OCI-LY7 (cell line): ENCODE measurements around the gene PGGHG. TPM values are rescaled to one million over a fixed set of nuclear protein-coding genes. Genes with fewer than 3 reads are reported as not detected.

Source experiments
- BruUV-seq: library from RNA; stranded (reverse); fragments of 400-500 nt; replicated peaks from 2 replicates; lab custom pipeline; 2021; lab: Mats Ljungman, UMichigan
- CTCF ChIA-PET: fragments of 300-600 bp; sonication (Branson Sonifier 250); formaldehyde crosslinking; loops from one replicate; lab custom pipeline; 2022; ENCODE audit warnings: antibody characterized with exemption; ENCODE audit not compliant: unreplicated experiment; lab: Charles Lee
- POLR2A ChIA-PET: fragments of 300-600 bp; sonication (Branson Sonifier 250); formaldehyde crosslinking; loops from one replicate; lab custom pipeline; 2022; ENCODE audit warnings: antibody characterized with exemption; lab: Charles Lee
- DNase-seq: peaks from one replicate; pipeline ENCODE4 v3.0.0-alpha.2; 2015; ENCODE audit warnings: low spot score
- H2AFZ ChIP-seq: fragments of 200-600 bp; sonication (generic), shearing (Covaris generic); 2 replicates; pipeline ENCODE4 v1.6.1; 2014; ENCODE audit warnings: mild to moderate bottlenecking, antibody characterized with exemption, low read length, moderate library complexity
- H3K27ac ChIP-seq: fragments of 200-600 bp; sonication (generic); 2 replicates; pipeline ENCODE4 v1.5.1; 2014; ENCODE audit warnings: mixed run types, low read depth, mild to moderate bottlenecking, moderate library complexity, low read length, inconsistent platforms; ENCODE audit not compliant: poor library complexity, severe bottlenecking
- H3K36me3 ChIP-seq: fragments of 200-600 bp; sonication (generic); 2 replicates; pipeline ENCODE4 v1.6.1; 2014; ENCODE audit warnings: mild to moderate bottlenecking, antibody characterized with exemption, low read length, moderate library complexity, mixed read lengths; ENCODE audit not compliant: insufficient read depth
- H3K4me1 ChIP-seq: fragments of 200-600 bp; sonication (generic); 2 replicates; pipeline ENCODE4 v1.5.1; 2014; ENCODE audit warnings: mild to moderate bottlenecking, low read length; ENCODE audit not compliant: insufficient read depth, poor library complexity, severe bottlenecking
- H3K4me2 ChIP-seq: fragments of 200-600 bp; sonication (generic); 2 replicates; pipeline ENCODE4 v1.6.1; 2014; ENCODE audit warnings: mild to moderate bottlenecking, low read length
- H3K4me3 ChIP-seq: fragments of 200-600 bp; sonication (generic); 2 replicates; pipeline ENCODE4 v1.5.1; 2014; ENCODE audit warnings: mild to moderate bottlenecking, low read depth, low read length; ENCODE audit not compliant: poor library complexity, severe bottlenecking
- H3K79me2 ChIP-seq: fragments of 200-600 bp; sonication (generic); 2 replicates; pipeline ENCODE4 v1.6.1; 2016; ENCODE audit warnings: low read depth, mild to moderate bottlenecking, low read length, moderate library complexity, mixed read lengths; ENCODE audit not compliant: insufficient read depth
- H3K9me2 ChIP-seq: fragments of 200-600 bp; sonication (generic); 2 replicates; pipeline ENCODE4 v1.6.1; 2016; ENCODE audit warnings: mild to moderate bottlenecking, low read length, mixed read lengths; ENCODE audit not compliant: insufficient read depth
- H3K9me3 ChIP-seq: fragments of 200-600 bp; sonication (generic); 2 replicates; pipeline ENCODE4 v1.6.1; 2014; ENCODE audit warnings: mild to moderate bottlenecking, mixed run types, low read length, mixed read lengths
- H4K20me1 ChIP-seq: fragments of 200-600 bp; sonication (generic); 2 replicates; pipeline ENCODE4 v1.6.1; 2014; ENCODE audit warnings: mild to moderate bottlenecking, antibody characterized with exemption, low read length, moderate library complexity, mixed read lengths; ENCODE audit not compliant: insufficient read depth
- EZH2phosphoT487 ChIP-seq: fragments of 200-600 bp; sonication (generic); IDR thresholded peaks from 2 replicates; pipeline ENCODE4 v1.6.1; 2018; ENCODE audit warnings: low read depth, borderline replicate concordance, mild to moderate bottlenecking, mixed run types, antibody characterized with exemption, low read length, moderate library complexity, mixed read lengths
- intact Hi-C: fragments of 100-400 bp; cut with micrococcal nuclease; formaldehyde crosslinking; loops from one replicate; pipeline ENCODE4 v1.10.0; 2022; ENCODE audit not compliant: unreplicated experiment
- total RNA-seq, 2 experiments: library from RNA; depleted of rRNA in 1 of 2; stranded (reverse); fragments of >200 nt in 1 of 2; shearing (Covaris generic) in 1 of 2; gene quantifications; 2 replicates each; pipeline ENCODE4 v1.2.3, GENCODE V29; 2014 to 2022
- TF ChIP-seq, protein P1 (sequence below): fragments of 200-600 bp; sonication (generic); conservative IDR thresholded peaks from 2 replicates; pipeline ENCODE4 v1.5.1; 2014; ENCODE audit warnings: mild to moderate bottlenecking, antibody characterized with exemption, low read length, moderate library complexity, mixed read lengths

PGGHG gene
- total RNA-seq, 2 experiments from 2014 or later: 0.93 to 6.3 TPM

DNA sequence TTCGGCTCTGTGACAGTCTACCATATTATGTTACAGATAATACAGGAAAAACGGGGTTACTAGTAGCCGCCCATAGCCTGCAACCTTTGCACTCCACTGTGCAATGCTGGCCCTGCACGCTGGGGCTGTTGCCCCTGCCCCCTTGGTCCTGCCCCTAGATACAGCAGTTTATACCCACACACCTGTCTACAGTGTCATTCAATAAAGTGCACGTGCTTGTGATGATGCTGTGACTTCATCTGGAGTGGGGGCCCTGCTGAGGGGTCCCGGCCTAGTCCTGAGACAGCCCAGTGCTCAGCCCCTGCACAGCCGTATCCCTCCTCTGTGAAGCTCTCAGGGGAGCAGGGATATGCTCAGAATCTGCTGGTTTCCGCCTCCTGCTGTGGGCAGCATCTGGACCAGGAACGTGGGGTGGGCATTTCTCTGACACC is 26.1 kb downstream of the PGGHG start:
- Histone ChIP-seq H3K27ac (no peak overlapping the region), H3K9me2 (no peaks in the 10 kb centered on the region), H3K4me2 (peak overlapping the region; percentile 68), H3K4me3 (peak overlapping the region; percentile 67), H3K36me3 (no peaks in the 10 kb centered on the region), H2AFZ (no peak overlapping the region), H3K9me3 (no peaks in the 10 kb centered on the region), H4K20me1 (no peaks in the 10 kb centered on the region), H3K4me1 (peaks cover 34% of the 10 kb centered on the region), H3K79me2 (no peaks in the 10 kb centered on the region)
- intact Hi-C loops: no loop called here
- ChIA-PET CTCF (no interaction called here), POLR2A (interaction anchor here (3.8 kb wide), 1 partner anchor 26 kb away, joined by 18 read pairs; no protein-coding TSS in a partner anchor)
- BruUV-seq: no TSS peak
- TF ChIP-seq EZH2phosphoT487: no peak
- TF ChIP-seq, protein P1, sequence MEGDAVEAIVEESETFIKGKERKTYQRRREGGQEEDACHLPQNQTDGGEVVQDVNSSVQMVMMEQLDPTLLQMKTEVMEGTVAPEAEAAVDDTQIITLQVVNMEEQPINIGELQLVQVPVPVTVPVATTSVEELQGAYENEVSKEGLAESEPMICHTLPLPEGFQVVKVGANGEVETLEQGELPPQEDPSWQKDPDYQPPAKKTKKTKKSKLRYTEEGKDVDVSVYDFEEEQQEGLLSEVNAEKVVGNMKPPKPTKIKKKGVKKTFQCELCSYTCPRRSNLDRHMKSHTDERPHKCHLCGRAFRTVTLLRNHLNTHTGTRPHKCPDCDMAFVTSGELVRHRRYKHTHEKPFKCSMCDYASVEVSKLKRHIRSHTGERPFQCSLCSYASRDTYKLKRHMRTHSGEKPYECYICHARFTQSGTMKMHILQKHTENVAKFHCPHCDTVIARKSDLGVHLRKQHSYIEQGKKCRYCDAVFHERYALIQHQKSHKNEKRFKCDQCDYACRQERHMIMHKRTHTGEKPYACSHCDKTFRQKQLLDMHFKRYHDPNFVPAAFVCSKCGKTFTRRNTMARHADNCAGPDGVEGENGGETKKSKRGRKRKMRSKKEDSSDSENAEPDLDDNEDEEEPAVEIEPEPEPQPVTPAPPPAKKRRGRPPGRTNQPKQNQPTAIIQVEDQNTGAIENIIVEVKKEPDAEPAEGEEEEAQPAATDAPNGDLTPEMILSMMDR: no peak
- no peak for DNase-seq

DNA sequence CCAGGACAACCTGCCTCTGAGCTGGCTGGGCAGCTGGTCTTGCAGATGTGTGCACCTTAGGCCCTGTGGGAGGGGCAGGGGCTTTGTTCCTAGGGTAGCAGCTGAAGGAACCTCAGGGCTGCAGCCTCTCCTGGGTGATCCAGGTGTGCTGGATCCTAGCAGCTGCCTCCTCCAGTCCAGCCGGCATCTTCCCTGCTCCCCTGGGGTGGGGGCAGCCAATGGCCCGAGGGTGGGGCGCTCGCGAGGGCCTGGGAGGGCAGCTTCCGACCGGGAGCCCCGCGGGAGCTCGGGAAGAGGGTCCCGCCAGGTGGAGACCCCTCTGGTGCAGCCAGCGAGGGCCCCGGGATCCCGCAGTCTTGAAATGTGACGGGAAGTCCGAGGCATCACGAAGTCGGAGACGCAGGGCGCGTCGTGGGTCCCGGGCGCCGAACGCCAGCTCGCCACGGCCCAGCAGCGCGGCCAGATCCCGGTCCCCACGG is 26.6 kb downstream of the PGGHG start:
- no TSS peak for BruUV-seq
- Histone ChIP-seq H4K20me1 (no peaks in the 10 kb centered on the region), H3K4me3 (peak overlapping the region; percentile 67), H3K9me2 (no peaks in the 10 kb centered on the region), H3K36me3 (no peaks in the 10 kb centered on the region), H2AFZ (no peak overlapping the region), H3K27ac (no peak overlapping the region), H3K4me1 (peaks cover 34% of the 10 kb centered on the region), H3K79me2 (no peaks in the 10 kb centered on the region), H3K4me2 (peak overlapping the region; percentile 68), H3K9me3 (no peaks in the 10 kb centered on the region)
- POLR2A ChIA-PET: interaction anchor here (3.8 kb wide), 1 partner anchor 25 kb away, joined by 18 read pairs; no protein-coding TSS in a partner anchor
- intact Hi-C loops: no loop called here
- DNase-seq: no peak
- CTCF ChIA-PET: no interaction called here
- no peak for TF ChIP-seq EZH2phosphoT487
- TF ChIP-seq, protein P1: no peak

DNA sequence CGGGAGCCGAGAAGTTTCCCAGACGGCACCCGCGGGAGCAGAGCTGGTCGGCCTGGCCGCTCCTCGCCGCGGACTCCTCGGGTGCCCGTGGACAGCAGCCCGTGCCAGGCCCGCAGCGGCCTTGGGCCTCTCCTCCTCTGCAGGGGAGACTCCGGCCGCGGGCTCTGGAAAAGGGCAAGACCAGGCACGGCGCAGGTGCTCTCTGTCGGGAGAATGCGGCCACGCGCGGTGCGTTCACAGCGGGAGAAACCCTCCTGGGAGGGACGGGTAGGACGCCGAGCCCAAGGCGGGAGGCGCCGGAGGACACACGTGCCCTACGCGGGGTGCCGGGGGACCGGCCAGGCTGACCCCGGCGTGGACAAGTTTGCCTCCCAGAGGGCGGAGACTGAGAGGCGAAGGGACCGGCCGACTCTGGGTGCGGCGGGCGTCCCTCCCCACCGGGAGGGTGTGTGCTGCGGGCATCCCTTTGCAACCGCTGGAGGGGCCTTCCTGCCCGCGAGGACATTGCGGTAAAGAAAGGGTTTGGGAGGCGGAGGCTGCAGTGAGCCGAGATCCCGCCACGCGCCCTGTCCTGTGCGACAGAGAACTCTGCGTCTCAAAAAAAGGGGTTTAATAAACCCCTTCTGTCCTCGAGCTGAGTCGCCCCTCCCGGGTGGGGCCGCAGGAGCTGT is 27.2 kb downstream of the PGGHG start:
- H3K36me3 ChIP-seq: no peaks in the 10 kb centered on the region
- BruUV-seq: no TSS peak
- H3K9me3 ChIP-seq: no peaks in the 10 kb centered on the region
- no peaks in the 10 kb centered on the region for H3K9me2 ChIP-seq
- CTCF ChIA-PET: no interaction called here
- no peaks in the 10 kb centered on the region for H3K79me2 ChIP-seq
- no peak overlapping the region for H3K4me3 ChIP-seq
- H4K20me1 ChIP-seq: no peaks in the 10 kb centered on the region
- no peak for DNase-seq
- no peak overlapping the region for H2AFZ ChIP-seq
- POLR2A ChIA-PET: interaction anchor here (0.6 to 3.8 kb wide), 3 partner anchors 8 to 24 kb away, joined by 3 to 18 read pairs (median 3); partner anchors contain the start of gene IFITM2
- TF ChIP-seq EZH2phosphoT487: no peak
- TF ChIP-seq, protein P1: no peak
- peaks cover 34% of the 10 kb centered on the region for H3K4me1 ChIP-seq
- H3K4me2 ChIP-seq: no peak overlapping the region
- H3K27ac ChIP-seq: no peak overlapping the region
- intact Hi-C loops: no loop called here
